ENCODE results near the gene GART.

- no peak for TF ChIP-seq POLR2AphosphoS5 (IDR thresholded peaks at IDR 0.05; ENCODE audit: borderline replicate concordance, low read depth, low read length)
- no peak for TF ChIP-seq EZH2 (IDR thresholded peaks at IDR 0.05)
- no peak for TF ChIP-seq FOXP2 (optimal IDR thresholded peaks at IDR 0.05; ENCODE audit: control extremely low read depth, extremely low read length, insufficient read depth)
Measured at GRCh38 chr21:33455686-33456446, 86.1 kb downstream of the GART start.
